ENCODE measurements around the gene ARHGAP15.

GRCh38 chr2:143586119-143586518 is 456.9 kb downstream of the ARHGAP15 start:
- TF ChIP-seq CTCF (IDR thresholded peaks at IDR 0.05; ENCODE audit: insufficient read depth, low read depth, low read length) (no peak), EZH2 (IDR thresholded peaks at IDR 0.05; ENCODE audit: insufficient read depth, low read length) (no peak)
